Fibroblast of lung (primary cell): ENCODE results near the gene CCNY. TPM values are rescaled to one million over a fixed set of nuclear protein-coding genes. Genes with fewer than 3 reads are reported as not detected.

Source experiments
- DNase-seq, 2 donors: peaks; one replicate each; pipeline versions ENCODE4 v3.0.0 to v3.0.0-alpha.2; 2010; ENCODE audit warnings: low read depth in 2 of 2
- H2AFZ ChIP-seq: 2 replicates; pipeline ENCODE4 v1.5.1; 2012; ENCODE audit warnings: low read length, control low read depth, inconsistent platforms
- H3K27ac ChIP-seq: 2 replicates; pipeline ENCODE4 v1.5.1; 2011; ENCODE audit warnings: low read length, control low read depth; ENCODE audit not compliant: insufficient read depth
- H3K27me3 ChIP-seq: 2 replicates; pipeline ENCODE4 v1.5.1; 2011; ENCODE audit warnings: mild to moderate bottlenecking, low read length; ENCODE audit not compliant: control insufficient read depth, insufficient read depth
- H3K36me3 ChIP-seq: 2 replicates; pipeline ENCODE4 v1.5.1; 2011; ENCODE audit warnings: low read length; ENCODE audit not compliant: control insufficient read depth, insufficient read depth
- H3K4me1 ChIP-seq: 2 replicates; pipeline ENCODE4 v1.5.1; 2011; ENCODE audit warnings: low read length; ENCODE audit not compliant: control insufficient read depth, insufficient read depth; ENCODE audit errors: extremely low read depth
- H3K4me2 ChIP-seq: 2 replicates; pipeline ENCODE4 v1.5.1; 2011; ENCODE audit warnings: low read length, control low read depth; ENCODE audit not compliant: insufficient read depth; ENCODE audit errors: extremely low read depth
- H3K4me3 ChIP-seq, 4 experiments: fragments of 200-600 bp in 1 of 4; sonication (generic) in 1 of 4; replicated peaks in 1 of 4; 2 replicates each; pipeline ENCODE4 v1.5.1; 2011 to 2016; ENCODE audit warnings: low read length in 4 of 4, low read depth in 3 of 4, mild to moderate bottlenecking in 3 of 4, control low read depth in 2 of 4, inconsistent platforms in 1 of 4, mixed read lengths in 1 of 4; ENCODE audit not compliant: insufficient read depth in 1 of 4; ENCODE audit errors: control extremely low read depth in 1 of 4
- H3K79me2 ChIP-seq: 2 replicates; pipeline ENCODE4 v1.5.1; 2012; ENCODE audit warnings: mild to moderate bottlenecking, low read length, inconsistent platforms; ENCODE audit not compliant: control insufficient read depth, insufficient read depth
- H3K9ac ChIP-seq: 2 replicates; pipeline ENCODE4 v1.5.1; 2011; ENCODE audit warnings: mild to moderate bottlenecking, low read length, control low read depth; ENCODE audit not compliant: insufficient read depth
- H3K9me3 ChIP-seq: 2 replicates; pipeline ENCODE4 v1.5.1; 2012; ENCODE audit warnings: low read depth, low read length; ENCODE audit not compliant: control insufficient read depth, insufficient read depth
- H4K20me1 ChIP-seq: 2 replicates; pipeline ENCODE4 v1.5.1; 2011; ENCODE audit warnings: low read length; ENCODE audit not compliant: control insufficient read depth, insufficient read depth; ENCODE audit errors: extremely low read depth
- EZH2 ChIP-seq: IDR thresholded peaks from 2 replicates; pipeline ENCODE4 v1.5.1; 2012; ENCODE audit warnings: low read length, control low read depth, mild to moderate bottlenecking; ENCODE audit errors: missing control alignments
- polyA plus RNA-seq, 2 donors: library from polyadenylated mRNA; depleted of rRNA in 1 of 2; stranded (reverse) in 1 of 2; unstranded in 1 of 2; fragments of >200 nt; gene quantifications; 2 replicates each; pipeline ENCODE4 v1.2.1, GENCODE V29; 2011 to 2012; ENCODE audit warnings: missing spikeins in 1 of 2
- total RNA-seq: library from RNA; depleted of rRNA; stranded (reverse); fragments of >200 nt; gene quantifications from 2 replicates; pipeline ENCODE4 v1.2.1, GENCODE V29; 2014
- TF ChIP-seq, protein P1 (sequence below), 2 donors: IDR thresholded peaks in 1 of 2; conservative IDR thresholded peaks in 1 of 2; 1 replicate in 1 of 2; 2 replicates in 1 of 2; pipeline ENCODE4 v1.5.1; 2011 to 2012; ENCODE audit warnings: low read length in 2 of 2, control low read depth in 1 of 2, inconsistent platforms in 1 of 2, low read depth in 1 of 2, mild to moderate bottlenecking in 1 of 2

Gene CCNY
- total and polyA plus RNA-seq, 2 donors (not counting 1 experiment from before 2014, with no cell fraction given): 34.7 to 66.4 TPM

DNA sequence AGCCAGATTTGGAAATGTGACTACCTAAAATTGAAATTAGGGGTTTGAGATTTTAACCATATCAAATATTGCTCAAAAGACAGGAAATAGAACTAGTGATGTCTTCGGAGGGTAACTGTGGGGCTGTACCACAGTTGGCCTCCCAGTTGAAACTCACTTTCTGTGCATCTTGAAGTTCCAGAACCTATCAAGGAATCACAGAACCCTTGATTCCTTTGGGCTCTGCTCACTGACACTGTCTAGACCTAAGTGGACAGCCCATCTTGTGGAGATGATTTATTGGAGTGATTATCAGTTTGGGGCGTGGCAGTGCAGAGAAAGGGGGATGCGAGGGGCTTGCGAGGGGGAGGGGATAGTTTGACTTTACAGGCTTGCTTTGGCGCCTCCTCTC lies 134.6 kb downstream of the CCNY start:
- Histone ChIP-seq H2AFZ (no peak overlapping the region), H3K4me2 (no peak overlapping the region), H3K9ac (no peak overlapping the region), H3K79me2 (peaks cover 17% of the 10 kb centered on the region), H3K4me3 (no peak overlapping the region), H3K9me3 (no peaks in the 10 kb centered on the region), H3K27me3 (no peaks in the 10 kb centered on the region), H3K27ac (no peak overlapping the region), H3K36me3 (no peaks in the 10 kb centered on the region), H4K20me1 (no peaks in the 10 kb centered on the region), H3K4me1 (no peaks in the 10 kb centered on the region)
- TF ChIP-seq EZH2: no peak
- TF ChIP-seq, protein P1, sequence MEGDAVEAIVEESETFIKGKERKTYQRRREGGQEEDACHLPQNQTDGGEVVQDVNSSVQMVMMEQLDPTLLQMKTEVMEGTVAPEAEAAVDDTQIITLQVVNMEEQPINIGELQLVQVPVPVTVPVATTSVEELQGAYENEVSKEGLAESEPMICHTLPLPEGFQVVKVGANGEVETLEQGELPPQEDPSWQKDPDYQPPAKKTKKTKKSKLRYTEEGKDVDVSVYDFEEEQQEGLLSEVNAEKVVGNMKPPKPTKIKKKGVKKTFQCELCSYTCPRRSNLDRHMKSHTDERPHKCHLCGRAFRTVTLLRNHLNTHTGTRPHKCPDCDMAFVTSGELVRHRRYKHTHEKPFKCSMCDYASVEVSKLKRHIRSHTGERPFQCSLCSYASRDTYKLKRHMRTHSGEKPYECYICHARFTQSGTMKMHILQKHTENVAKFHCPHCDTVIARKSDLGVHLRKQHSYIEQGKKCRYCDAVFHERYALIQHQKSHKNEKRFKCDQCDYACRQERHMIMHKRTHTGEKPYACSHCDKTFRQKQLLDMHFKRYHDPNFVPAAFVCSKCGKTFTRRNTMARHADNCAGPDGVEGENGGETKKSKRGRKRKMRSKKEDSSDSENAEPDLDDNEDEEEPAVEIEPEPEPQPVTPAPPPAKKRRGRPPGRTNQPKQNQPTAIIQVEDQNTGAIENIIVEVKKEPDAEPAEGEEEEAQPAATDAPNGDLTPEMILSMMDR (conservative IDR thresholded peaks at IDR 0.05 in 1 of 2, IDR thresholded peaks at IDR 0.05 in 1 of 2; ENCODE audit: low read depth in 1 of 2, low read length in 2 of 2): no peak
- DNase-seq: no peak

DNA sequence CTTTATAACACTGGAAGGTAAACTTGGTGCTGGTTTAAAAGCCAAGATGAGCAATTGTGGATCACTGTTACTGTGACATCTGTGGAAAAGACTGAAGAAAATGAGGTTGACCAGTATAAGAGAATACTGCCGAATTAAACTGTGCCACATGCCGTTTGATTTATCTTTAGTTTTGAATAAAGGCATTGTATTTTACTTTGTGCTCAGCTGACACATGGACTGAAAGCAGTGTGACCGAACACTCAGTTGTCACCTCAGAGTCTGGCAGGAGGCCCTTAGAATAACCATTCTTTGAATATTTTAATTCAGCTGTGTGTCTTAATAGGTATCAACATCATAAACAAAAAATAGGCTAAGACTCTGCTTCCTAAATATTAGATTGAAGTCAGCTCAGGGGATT lies 135.1 kb downstream of the CCNY start:
- Histone ChIP-seq H4K20me1 (no peaks in the 10 kb centered on the region), H3K27me3 (no peaks in the 10 kb centered on the region), H3K9me3 (no peaks in the 10 kb centered on the region), H3K9ac (no peak overlapping the region), H3K79me2 (peaks cover 11% of the 10 kb centered on the region), H2AFZ (no peak overlapping the region), H3K4me1 (no peaks in the 10 kb centered on the region), H3K4me3 (no peak overlapping the region), H3K27ac (no peak overlapping the region), H3K4me2 (no peak overlapping the region), H3K36me3 (no peaks in the 10 kb centered on the region)
- DNase-seq: no peak
- TF ChIP-seq, protein P1 (conservative IDR thresholded peaks at IDR 0.05 in 1 of 2, IDR thresholded peaks at IDR 0.05 in 1 of 2; ENCODE audit: low read depth in 1 of 2, low read length in 2 of 2): no peak
- TF ChIP-seq EZH2: no peak

DNA sequence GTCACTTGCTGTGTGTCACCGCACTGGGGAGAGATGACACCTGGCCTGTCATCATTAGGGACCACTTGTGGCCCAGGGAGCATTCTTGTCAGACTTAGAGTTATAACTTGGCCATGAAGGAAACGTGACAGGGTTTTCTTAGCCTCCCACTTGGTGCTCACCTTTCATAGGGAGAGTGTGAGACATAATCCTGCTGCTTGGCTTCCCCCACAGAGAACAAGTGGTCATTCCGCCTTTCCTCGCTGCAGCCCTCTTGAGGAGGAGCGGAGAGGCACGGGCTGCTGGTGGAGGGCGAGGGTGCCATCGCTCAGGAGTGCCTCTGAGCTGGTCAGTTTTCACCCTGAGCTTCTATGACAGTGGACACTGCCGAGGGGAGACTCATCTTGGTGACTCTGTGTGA lies 143.8 kb downstream of the CCNY start:
- no peaks in the 10 kb centered on the region for H3K79me2 ChIP-seq

More for the DNA sequence above, 143.8 kb downstream of the CCNY start:
- H3K27me3 ChIP-seq: no peaks in the 10 kb centered on the region
- H3K4me1 ChIP-seq: no peaks in the 10 kb centered on the region
- no peaks in the 10 kb centered on the region for H3K36me3 ChIP-seq
- no peaks in the 10 kb centered on the region for H4K20me1 ChIP-seq
- H2AFZ ChIP-seq: no peak overlapping the region
- H3K4me3 ChIP-seq: no peak overlapping the region
- H3K4me2 ChIP-seq: no peak overlapping the region
- H3K9ac ChIP-seq: no peak overlapping the region
- H3K9me3 ChIP-seq: no peaks in the 10 kb centered on the region
- H3K27ac ChIP-seq: no peak overlapping the region
- no peak for DNase-seq
- TF ChIP-seq, protein P1 (conservative IDR thresholded peaks at IDR 0.05 in 1 of 2, IDR thresholded peaks at IDR 0.05 in 1 of 2; ENCODE audit: low read depth in 1 of 2, low read length in 2 of 2): no peak
- no peak for TF ChIP-seq EZH2
